HPDE6-E6E7 (cell line): ENCODE measurements around the gene CTNNA3.

ENCODE experiments used
- DNase-seq: peaks from one replicate; pipeline ENCODE4 v3.0.0; 2011; ENCODE audit warnings: missing footprints; ENCODE audit errors: extremely low spot score

The CTNNA3 gene

DNA sequence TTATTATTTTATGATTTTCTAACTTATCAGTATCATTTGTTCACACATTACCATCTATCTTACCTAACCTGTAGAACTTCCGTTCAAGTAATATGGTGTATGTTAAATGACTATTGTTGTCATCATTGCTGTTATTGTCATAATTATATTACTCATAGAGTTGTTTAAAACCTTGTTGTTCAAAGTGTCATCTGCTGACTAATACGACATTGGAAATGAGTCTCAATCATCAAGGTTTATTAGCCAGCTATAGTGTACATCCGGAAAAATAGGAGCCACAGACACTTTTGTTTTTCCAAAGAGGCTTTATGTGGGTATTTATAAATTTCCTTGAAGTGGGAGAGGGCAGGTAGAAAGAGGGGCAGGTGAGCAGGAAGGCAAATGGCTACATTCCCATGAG lies 1157.1 kb downstream of the CTNNA3 start:
- no peak for DNase-seq

DNA sequence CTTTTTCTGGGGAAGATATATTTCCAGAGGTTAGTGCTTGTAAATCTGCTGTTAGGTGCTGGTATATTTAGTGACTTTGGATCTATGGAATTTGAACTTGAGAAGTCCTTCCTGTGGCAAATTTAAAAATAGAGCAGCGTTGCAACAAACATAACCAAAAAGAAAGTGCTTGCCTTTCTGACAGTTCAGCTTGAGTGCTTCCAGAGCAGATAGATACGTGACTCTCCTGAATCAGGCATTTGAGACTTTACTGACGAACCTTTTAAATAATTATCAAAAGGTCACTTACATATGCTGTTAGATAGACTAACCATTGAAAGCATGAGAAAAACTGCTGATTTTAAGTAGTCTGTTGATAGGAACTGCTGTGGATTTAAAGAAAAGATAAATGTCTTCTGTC lies 1157.6 kb downstream of the CTNNA3 start:
- no peak for DNase-seq

- no peak for DNase-seq
Observed at GRCh38 chr10:66537186-66537585, 1158.8 kb downstream of the CTNNA3 start.

DNA sequence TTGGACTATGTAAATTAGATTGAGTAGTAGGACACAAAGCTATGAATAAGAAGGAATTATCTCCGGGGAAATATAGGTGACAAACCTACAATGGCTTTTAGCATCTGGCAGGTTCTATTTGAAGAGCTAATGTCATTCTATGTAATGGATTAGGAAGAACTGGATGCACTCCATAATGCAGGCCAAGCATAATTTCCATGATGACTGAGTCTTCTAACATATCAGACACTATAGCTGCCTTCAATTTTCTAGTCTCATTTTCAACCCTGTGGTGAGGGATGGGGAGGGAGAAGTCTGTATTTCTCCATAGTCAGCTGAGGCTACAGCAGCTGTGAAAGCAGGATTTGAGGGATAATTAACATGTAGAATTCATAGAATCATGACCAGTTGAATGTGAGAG lies 1160.6 kb downstream of the CTNNA3 start:
- no peak for DNase-seq

GRCh38 chr10:66534866-66535265 lies 1161.1 kb downstream of the CTNNA3 start:
- no peak for DNase-seq

DNA sequence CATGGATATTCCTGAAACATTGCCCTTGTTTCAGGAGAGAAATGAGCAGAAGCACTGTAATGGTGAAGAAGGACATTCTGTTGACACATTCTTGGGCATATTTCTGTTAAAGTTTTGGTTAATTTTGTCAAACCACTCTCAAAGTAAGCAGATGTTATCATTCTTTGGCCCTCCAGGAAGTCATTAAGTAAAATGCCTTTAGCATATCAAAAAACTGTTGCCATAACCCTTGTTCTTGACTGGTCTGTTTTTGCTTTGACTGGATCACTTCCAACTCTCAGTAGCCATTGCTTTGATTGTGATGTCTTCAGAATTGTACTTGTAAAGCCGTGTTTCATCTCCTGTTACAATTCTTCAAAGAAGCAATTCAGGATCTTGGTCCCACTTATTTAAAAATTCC lies 1174.5 kb downstream of the CTNNA3 start:
- no peak for DNase-seq

- DNase-seq = no peak
Observed at GRCh38 chr10:66519616-66520015, 1176.4 kb downstream of the CTNNA3 start.

DNA sequence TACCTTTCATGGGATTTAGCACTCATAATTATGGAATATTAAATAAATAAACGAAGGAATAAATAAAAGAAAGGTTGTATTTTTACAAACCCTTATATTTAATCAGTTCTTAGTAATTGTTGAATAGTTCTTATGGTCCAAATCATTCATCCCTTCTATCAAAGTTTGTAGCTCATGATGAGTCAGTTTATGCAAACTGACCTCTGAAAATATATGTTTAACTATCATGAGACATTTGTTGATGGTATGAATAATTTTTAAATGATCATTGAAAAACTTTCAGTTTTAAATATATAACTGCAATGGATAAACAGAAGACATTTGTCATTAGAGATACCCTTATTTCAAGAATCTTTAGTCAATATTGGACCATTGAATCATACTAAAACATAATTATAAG lies 1181.3 kb downstream of the CTNNA3 start:
- DNase-seq = no peak

GRCh38 chr10:66513504-66513903 lies 1182.5 kb downstream of the CTNNA3 start:
- no peak for DNase-seq

GRCh38 chr10:66505003-66505657 lies 1190.9 kb downstream of the CTNNA3 start:
- DNase-seq = peak; percentile 26

DNA sequence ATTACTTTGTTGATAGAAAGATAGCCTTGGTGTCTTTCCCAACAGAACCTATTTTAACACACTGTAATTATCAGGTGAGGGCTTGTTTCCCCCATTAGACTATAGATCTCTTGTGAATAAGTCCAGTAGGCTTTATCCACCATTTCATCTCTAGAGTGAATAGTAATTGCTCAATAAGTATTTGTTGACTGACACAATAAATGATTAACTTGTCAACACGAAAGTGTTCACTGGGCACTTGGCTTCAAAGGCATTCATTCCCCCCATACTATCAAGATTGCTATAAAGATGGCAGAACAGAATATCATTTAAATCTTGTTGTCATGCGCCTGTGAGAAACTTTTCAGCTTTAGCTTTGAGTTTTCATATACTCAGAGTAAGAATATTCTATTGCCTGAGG lies 1194.6 kb downstream of the CTNNA3 start:
- no peak for DNase-seq

DNA sequence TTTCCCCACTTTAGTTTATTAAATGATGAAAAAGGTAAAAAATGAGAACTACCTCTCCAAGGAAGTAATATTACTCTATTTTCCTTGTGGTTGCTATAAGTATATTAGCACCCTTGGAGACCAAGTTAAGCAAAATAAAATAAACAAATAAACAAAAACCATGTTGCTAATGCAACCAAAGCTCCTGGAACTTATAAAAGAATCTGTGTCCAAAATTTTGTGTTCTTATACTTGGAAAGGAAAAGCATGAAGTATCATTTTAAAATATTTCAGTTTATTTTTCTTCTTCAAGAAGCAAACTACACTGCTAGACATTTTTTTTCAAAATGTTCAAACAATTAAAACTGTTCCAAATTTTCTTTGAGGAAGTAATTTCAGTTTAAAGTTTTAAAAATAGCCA lies 1212.0 kb downstream of the CTNNA3 start:
- no peak for DNase-seq

GRCh38 chr10:66472156-66472555 lies 1223.8 kb downstream of the CTNNA3 start:
- no peak for DNase-seq

- DNase-seq = no peak
Observed at GRCh38 chr10:66467042-66467441, 1229.0 kb downstream of the CTNNA3 start.

- no peak for DNase-seq
Observed at GRCh38 chr10:66466622-66467021, 1229.4 kb downstream of the CTNNA3 start.

GRCh38 chr10:66463611-66464010 lies 1232.4 kb downstream of the CTNNA3 start:
- DNase-seq = no peak

GRCh38 chr10:66457629-66458028 lies 1238.4 kb downstream of the CTNNA3 start:
- DNase-seq = no peak

GRCh38 chr10:66455304-66455703 lies 1240.7 kb downstream of the CTNNA3 start:
- no peak for DNase-seq

DNA sequence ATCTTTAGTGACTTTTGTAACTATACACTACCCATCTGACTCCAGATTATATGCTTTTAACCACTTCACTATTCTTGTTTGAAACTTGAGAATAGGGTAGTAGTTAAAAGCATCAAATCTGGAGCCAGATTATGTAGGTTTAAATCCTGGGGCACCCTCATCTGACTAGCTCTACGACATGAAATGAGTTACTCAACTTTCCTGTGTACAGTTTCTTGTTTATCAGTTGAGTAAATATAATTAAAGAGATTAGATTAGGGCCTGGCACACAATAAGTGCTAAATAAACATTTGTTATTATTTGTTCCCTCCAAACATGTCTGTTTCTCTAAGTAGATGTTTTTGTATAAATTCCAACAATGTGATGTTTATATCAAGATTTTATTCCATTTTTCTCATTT lies 1255.4 kb downstream of the CTNNA3 start:
- DNase-seq = no peak

DNA sequence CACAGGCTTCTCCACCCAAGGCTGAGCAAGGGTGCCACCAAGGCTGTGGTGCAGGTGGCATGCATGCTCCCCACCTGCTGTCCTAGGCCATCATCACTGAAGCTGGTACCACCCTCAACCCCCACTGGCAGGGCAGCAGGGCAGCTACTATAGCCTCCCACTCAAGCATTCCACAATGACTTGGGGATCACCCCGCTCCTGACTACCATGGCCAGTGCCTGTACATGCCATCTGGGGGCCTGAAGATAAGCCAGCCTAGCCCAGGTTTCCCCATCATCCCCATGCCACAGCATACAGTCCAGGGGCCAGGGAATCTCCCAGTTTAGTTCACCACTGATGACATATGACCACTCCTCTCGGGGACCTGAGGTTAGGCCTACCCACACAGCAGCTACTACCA lies 1281.1 kb downstream of the CTNNA3 start:
- DNase-seq = no peak

- no peak for DNase-seq
Observed at GRCh38 chr10:66405566-66405965, 1290.4 kb downstream of the CTNNA3 start.

DNA sequence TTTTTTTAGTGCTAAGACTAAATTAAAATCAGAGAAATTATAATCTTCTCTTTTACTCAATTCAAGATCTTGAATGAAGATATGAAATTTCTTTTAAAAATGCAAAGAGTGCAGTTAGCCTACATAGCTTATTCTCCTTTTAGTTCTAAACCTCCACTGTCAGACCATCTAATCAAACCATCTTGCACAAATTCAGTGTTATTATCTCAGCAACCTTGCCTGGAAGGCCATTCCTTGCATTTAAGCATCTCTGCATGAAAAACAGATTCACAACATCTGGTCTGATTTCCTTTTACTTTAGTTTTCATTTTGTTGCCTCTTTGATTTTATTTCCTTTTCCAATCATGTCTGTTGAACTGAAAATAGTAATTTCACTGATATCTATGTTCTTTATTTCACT lies 1297.3 kb downstream of the CTNNA3 start:
- no peak for DNase-seq

GRCh38 chr10:66394342-66395063 lies 1301.5 kb downstream of the CTNNA3 start:
- no peak for DNase-seq

GRCh38 chr10:66390926-66391325 lies 1305.1 kb downstream of the CTNNA3 start:
- DNase-seq = no peak
